Vagina (tissue), 2 donors: ENCODE results near the gene MMP19.

Experiments used
- POLR2A ChIP-seq, 2 donors: fragments of 450-650 bp; IDR thresholded peaks; one replicate each; pipeline ENCODE4 v1.6.1; 2017; ENCODE audit warnings: antibody characterized with exemption in 2 of 2, mild to moderate bottlenecking in 2 of 2, moderate library complexity in 2 of 2
- POLR2AphosphoS5 ChIP-seq, 2 donors: sonication (generic); formaldehyde crosslinking; IDR thresholded peaks; one replicate each; pipeline ENCODE4 v1.9.0; 2017; ENCODE audit warnings: antibody characterized with exemption in 2 of 2, mild to moderate bottlenecking in 2 of 2, low read depth in 1 of 2; ENCODE audit not compliant: insufficient read depth in 1 of 2
- TF ChIP-seq, protein P1 (sequence below), 3 experiments: fragments of 450-650 bp in 2 of 3; fragments of 200-600 bp in 1 of 3; sonication (generic) in 1 of 3; IDR thresholded peaks; one replicate each; pipeline ENCODE4 v1.5.1; 2017 to 2019; ENCODE audit warnings: antibody characterized with exemption in 3 of 3, mild to moderate bottlenecking in 2 of 3, moderate library complexity in 2 of 3

DNA sequence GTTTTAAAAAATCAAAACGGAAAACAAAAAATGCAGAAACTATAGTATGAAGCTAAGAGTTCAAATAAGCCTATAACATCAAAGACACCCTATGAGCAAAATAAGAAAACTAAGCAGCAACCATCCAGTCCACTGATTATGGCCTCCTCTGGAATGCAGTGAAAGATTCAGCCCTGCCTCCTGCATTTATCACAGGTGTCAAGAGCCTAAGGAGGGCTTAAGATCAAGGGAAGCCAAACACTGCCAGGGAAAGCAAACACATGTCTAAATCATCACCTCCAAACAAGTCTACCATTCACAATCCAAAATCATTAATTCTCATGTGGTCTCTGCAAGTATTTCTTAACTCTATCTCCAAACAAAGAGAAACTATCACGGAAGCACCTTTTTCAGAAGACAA, 53.6 kb downstream of the MMP19 start:
- TF ChIP-seq, protein P1, sequence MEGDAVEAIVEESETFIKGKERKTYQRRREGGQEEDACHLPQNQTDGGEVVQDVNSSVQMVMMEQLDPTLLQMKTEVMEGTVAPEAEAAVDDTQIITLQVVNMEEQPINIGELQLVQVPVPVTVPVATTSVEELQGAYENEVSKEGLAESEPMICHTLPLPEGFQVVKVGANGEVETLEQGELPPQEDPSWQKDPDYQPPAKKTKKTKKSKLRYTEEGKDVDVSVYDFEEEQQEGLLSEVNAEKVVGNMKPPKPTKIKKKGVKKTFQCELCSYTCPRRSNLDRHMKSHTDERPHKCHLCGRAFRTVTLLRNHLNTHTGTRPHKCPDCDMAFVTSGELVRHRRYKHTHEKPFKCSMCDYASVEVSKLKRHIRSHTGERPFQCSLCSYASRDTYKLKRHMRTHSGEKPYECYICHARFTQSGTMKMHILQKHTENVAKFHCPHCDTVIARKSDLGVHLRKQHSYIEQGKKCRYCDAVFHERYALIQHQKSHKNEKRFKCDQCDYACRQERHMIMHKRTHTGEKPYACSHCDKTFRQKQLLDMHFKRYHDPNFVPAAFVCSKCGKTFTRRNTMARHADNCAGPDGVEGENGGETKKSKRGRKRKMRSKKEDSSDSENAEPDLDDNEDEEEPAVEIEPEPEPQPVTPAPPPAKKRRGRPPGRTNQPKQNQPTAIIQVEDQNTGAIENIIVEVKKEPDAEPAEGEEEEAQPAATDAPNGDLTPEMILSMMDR (IDR thresholded peaks at IDR 0.05), result no peak
- no peak for TF ChIP-seq POLR2A (IDR thresholded peaks at IDR 0.05)
- TF ChIP-seq POLR2AphosphoS5 (IDR thresholded peaks at IDR 0.05; ENCODE audit: insufficient read depth in 1 of 2, low read depth in 1 of 2), result no peak
